DND-41 (cell line): Measurements from ENCODE around the gene SLC6A16.
"Not testable (repeated sequence)": the region's sequence is repeated elsewhere in the genome, so short reads cannot be mapped to it uniquely, and the experiment has no call there.

ENCODE experiments used
- ATAC-seq: fragments of 200-7000 bp; cut with Tn5 transposase; 3 replicates; pipeline ENCODE4 v1.9.1; 2021; ENCODE audit warnings: low read depth; ENCODE audit not compliant: insufficient read depth
- DNase-seq: peaks from one replicate; pipeline ENCODE4 v3.0.0-alpha.2; 2020
- H2AFZ ChIP-seq: 2 replicates; pipeline ENCODE4 v1.6.0; 2012; ENCODE audit warnings: low read depth, low read length
- H3K27ac ChIP-seq: 2 replicates; pipeline ENCODE4 v1.5.1; 2012; ENCODE audit warnings: low read length, inconsistent platforms
- H3K27me3 ChIP-seq: fragments of 200-600 bp; sonication (generic); 2 replicates; pipeline ENCODE4 v1.6.0; 2012; ENCODE audit warnings: low read length, mild to moderate bottlenecking, inconsistent platforms; ENCODE audit not compliant: insufficient read depth, poor library complexity
- H3K36me3 ChIP-seq: 2 replicates; pipeline ENCODE4 v1.5.1; 2012; ENCODE audit warnings: low read length, inconsistent platforms; ENCODE audit not compliant: insufficient read depth
- H3K4me1 ChIP-seq: 2 replicates; pipeline ENCODE4 v1.5.1; 2012; ENCODE audit warnings: mild to moderate bottlenecking, low read length; ENCODE audit not compliant: insufficient read depth
- H3K4me2 ChIP-seq: 2 replicates; pipeline ENCODE4 v1.6.0; 2012; ENCODE audit warnings: mild to moderate bottlenecking, moderate library complexity, low read length, inconsistent platforms; ENCODE audit not compliant: insufficient read depth
- H3K4me3 ChIP-seq, 2 experiments: fragments of 200-600 bp in 1 of 2; shearing (Covaris generic) in 1 of 2; 2 replicates each; pipeline ENCODE4 v1.5.1; 2012 to 2016; ENCODE audit warnings: inconsistent platforms in 2 of 2, low read length in 2 of 2, mild to moderate bottlenecking in 2 of 2, low read depth in 1 of 2, moderate library complexity in 1 of 2
- H3K79me2 ChIP-seq: 2 replicates; pipeline ENCODE4 v1.6.0; 2012; ENCODE audit warnings: low read length, inconsistent platforms; ENCODE audit not compliant: insufficient read depth
- H3K9ac ChIP-seq: 2 replicates; pipeline ENCODE4 v1.6.0; 2012; ENCODE audit warnings: low read depth, mild to moderate bottlenecking, inconsistent platforms, low read length, moderate library complexity
- H3K9me3 ChIP-seq: 2 replicates; pipeline ENCODE4 v1.5.1; 2012; ENCODE audit warnings: low read length, moderate library complexity, mild to moderate bottlenecking, inconsistent platforms; ENCODE audit not compliant: insufficient read depth, severe bottlenecking
- H4K20me1 ChIP-seq: 2 replicates; pipeline ENCODE4 v1.6.0; 2012; ENCODE audit warnings: low read length; ENCODE audit not compliant: insufficient read depth
- EZH2 ChIP-seq: IDR thresholded peaks from 3 replicates; pipeline ENCODE4 v1.6.1; 2012; ENCODE audit warnings: borderline replicate concordance, low read depth, mild to moderate bottlenecking, moderate library complexity, low read length, inconsistent platforms; ENCODE audit not compliant: severe bottlenecking
- TF ChIP-seq, protein P1 (sequence below): IDR thresholded peaks from 2 replicates; pipeline ENCODE4 v1.5.1; 2012; ENCODE audit warnings: borderline replicate concordance, low read length, moderate library complexity, mild to moderate bottlenecking; ENCODE audit not compliant: poor library complexity, severe bottlenecking; ENCODE audit errors: extremely low read depth

Gene SLC6A16

DNA sequence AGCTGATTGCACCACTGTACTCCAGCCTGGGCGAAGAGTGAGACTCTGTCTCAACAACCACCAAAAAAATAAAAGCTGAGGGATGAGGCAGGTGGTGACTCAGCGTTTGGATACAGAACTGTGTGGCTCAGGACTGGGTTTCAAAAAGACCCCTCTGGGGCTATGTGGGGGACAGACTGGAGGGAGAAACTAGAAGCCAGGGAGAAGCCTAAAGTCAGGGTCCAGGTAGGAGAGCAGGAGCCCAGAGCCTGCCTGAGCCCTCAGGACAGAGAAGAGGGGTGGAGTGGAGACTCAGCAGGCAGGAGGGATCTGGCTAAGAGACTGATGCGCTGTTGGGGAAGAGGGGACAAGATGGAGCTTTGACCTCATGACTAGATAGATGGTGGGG is 8.4 kb upstream of the SLC6A16 start:
- peak; percentile 20; the same call in 2 of the 3 replicates for ATAC-seq
- H3K9ac ChIP-seq = no peak overlapping the region
- no peaks in the 10 kb centered on the region for H3K9me3 ChIP-seq
- H2AFZ ChIP-seq = peak overlapping the region; percentile 12; the same call in 1 of the 2 replicates
- H4K20me1 ChIP-seq = no peaks in the 10 kb centered on the region
- no peak overlapping the region for H3K4me2 ChIP-seq
- no peaks in the 10 kb centered on the region for H3K36me3 ChIP-seq
- peaks cover 11% of the 10 kb centered on the region for H3K4me1 ChIP-seq
- TF ChIP-seq EZH2 = no peak
- TF ChIP-seq, protein P1, sequence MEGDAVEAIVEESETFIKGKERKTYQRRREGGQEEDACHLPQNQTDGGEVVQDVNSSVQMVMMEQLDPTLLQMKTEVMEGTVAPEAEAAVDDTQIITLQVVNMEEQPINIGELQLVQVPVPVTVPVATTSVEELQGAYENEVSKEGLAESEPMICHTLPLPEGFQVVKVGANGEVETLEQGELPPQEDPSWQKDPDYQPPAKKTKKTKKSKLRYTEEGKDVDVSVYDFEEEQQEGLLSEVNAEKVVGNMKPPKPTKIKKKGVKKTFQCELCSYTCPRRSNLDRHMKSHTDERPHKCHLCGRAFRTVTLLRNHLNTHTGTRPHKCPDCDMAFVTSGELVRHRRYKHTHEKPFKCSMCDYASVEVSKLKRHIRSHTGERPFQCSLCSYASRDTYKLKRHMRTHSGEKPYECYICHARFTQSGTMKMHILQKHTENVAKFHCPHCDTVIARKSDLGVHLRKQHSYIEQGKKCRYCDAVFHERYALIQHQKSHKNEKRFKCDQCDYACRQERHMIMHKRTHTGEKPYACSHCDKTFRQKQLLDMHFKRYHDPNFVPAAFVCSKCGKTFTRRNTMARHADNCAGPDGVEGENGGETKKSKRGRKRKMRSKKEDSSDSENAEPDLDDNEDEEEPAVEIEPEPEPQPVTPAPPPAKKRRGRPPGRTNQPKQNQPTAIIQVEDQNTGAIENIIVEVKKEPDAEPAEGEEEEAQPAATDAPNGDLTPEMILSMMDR = no peak
- H3K79me2 ChIP-seq = no peaks in the 10 kb centered on the region
- H3K27ac ChIP-seq = no peak overlapping the region
- H3K4me3 ChIP-seq = no peak overlapping the region
- H3K27me3 ChIP-seq = no peaks in the 10 kb centered on the region
- no peak for DNase-seq

DNA sequence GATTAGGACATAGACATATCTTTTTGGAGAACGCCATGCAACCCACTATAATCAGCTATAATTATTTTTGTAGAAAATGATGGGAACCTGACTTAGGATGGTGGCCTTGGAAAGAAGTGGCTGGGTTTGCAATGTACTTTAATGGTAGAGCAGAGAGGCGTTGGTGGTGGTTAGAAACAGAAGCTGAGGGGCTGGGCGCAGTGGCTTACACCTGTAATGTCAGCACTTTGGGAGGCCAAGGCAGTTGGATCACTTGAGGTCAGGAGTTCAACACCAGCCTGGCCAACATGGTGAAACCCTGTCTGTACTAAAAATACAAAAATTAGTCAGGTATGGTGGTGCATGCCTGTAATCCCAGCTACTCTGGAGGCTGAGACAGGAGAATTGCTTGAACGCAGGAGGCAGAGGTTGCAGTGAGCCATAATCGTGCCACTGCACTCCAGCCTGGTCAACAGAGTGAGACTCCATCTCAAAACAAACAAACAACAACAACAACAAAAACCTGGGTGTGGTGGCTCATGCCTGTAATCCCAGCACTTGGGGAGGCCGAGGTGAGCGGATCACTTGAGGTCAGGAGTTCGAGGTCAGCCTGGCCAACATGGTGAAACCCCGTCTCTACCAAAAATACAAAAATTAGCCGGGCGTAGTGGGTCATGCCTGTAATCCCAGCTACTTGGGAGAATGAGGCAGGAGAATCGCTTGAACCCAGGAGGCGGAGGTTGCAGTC is 7.9 kb upstream of the SLC6A16 start:
- H3K4me3 ChIP-seq, H3K36me3 ChIP-seq, H3K27me3 ChIP-seq, H3K79me2 ChIP-seq, H3K9me3 ChIP-seq, H2AFZ ChIP-seq, DNase-seq, H3K9ac ChIP-seq, H3K27ac ChIP-seq, H3K4me2 ChIP-seq, ATAC-seq, H4K20me1 ChIP-seq: not testable (repeated sequence)
- H3K4me1 ChIP-seq = peaks cover 11% of the 10 kb centered on the region

DNA sequence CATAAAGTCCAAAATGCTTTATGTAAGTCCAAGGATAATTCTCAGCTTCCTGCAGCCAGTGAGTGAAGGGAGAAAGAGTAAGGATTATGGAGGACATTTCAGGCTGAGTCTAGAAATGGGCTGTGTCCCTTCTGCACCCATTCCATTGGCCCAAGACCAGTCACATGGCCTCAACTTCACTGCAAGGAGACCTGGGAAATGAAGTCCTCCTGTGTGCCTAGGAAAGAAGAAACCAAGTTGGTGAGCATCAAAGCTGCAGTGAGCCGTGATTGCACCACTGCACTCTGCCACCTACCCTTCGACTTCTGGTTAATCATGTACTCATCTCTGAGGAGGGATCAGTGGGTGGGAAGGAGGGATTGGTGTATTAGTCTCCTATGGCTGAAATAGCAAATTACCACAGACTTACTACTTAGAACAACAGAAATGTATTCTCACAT is 6.6 kb upstream of the SLC6A16 start:
- Histone ChIP-seq H4K20me1 (no peaks in the 10 kb centered on the region), H3K27ac (no peak overlapping the region), H3K4me1 (peaks cover 11% of the 10 kb centered on the region), H2AFZ (no peak overlapping the region), H3K4me3 (no peak overlapping the region), H3K27me3 (no peaks in the 10 kb centered on the region), H3K36me3 (no peaks in the 10 kb centered on the region), H3K9ac (no peak overlapping the region), H3K79me2 (no peaks in the 10 kb centered on the region), H3K9me3 (no peaks in the 10 kb centered on the region), H3K4me2 (no peak overlapping the region)
- DNase-seq (peak; percentile 54), ATAC-seq (peak; percentile 84)
- TF ChIP-seq, protein P1 = no peak
- TF ChIP-seq EZH2 = no peak

- not testable (repeated sequence) for H3K27ac ChIP-seq, ATAC-seq, H3K4me2 ChIP-seq, H3K79me2 ChIP-seq, H2AFZ ChIP-seq, H3K36me3 ChIP-seq, H4K20me1 ChIP-seq, H3K9me3 ChIP-seq, DNase-seq, H3K4me3 ChIP-seq, H3K27me3 ChIP-seq, H3K9ac ChIP-seq
- H3K4me1 ChIP-seq = peaks cover 11% of the 10 kb centered on the region
Observed at GRCh38 chr19:49331187-49331586, 6.2 kb upstream of the SLC6A16 start.
